HG03159 (cell line): ENCODE measurements around the gene LSM14A.

ENCODE experiments used
- ATAC-seq: cut with Tn5 transposase; IDR thresholded peaks from one replicate; pipeline ENCODE4 v1.9.1; 2021; ENCODE audit warnings: mild to moderate bottlenecking, moderate library complexity; ENCODE audit not compliant: unreplicated experiment

LSM14A gene

DNA sequence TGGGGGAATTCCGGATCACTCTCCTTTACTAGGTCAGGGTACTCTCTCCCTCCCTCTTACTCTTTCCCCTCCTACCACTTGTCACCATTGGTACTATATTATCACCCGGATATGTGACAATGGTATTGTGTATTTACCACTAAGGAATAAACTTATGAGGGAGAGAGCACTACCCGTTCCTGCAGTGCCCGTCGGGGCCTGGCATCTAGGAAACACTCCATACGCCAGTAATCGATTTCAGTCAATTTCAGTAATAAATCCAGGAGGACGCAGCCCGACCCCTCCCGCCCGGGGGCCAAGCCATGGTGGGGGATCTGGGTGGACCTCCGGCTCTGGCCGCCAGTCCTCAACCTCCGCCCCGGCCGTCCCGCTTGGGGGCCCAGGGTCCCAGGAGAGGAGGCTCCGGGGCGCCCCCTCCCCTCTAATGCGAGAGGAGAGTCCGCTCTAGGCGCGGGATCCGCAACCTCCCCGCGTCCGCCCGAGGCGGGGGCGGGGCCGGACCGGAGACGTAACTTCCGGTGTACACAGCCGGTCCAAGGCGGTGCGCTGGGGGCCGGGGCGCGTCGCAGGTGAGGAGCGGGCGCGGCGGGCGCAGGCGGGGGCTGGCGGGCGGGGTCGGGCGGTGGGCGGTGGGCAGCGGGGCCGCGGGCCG is 81.9 kb downstream of the LSM14A start, which contains the start of gene GARRE1:
TSS of gene GARRE1 (plus strand) at position 509 of the 652 bp plus-strand sequence. CDS start 45,920 bp downstream, outside the sequence.
- ATAC-seq = peak; percentile 88

DNA sequence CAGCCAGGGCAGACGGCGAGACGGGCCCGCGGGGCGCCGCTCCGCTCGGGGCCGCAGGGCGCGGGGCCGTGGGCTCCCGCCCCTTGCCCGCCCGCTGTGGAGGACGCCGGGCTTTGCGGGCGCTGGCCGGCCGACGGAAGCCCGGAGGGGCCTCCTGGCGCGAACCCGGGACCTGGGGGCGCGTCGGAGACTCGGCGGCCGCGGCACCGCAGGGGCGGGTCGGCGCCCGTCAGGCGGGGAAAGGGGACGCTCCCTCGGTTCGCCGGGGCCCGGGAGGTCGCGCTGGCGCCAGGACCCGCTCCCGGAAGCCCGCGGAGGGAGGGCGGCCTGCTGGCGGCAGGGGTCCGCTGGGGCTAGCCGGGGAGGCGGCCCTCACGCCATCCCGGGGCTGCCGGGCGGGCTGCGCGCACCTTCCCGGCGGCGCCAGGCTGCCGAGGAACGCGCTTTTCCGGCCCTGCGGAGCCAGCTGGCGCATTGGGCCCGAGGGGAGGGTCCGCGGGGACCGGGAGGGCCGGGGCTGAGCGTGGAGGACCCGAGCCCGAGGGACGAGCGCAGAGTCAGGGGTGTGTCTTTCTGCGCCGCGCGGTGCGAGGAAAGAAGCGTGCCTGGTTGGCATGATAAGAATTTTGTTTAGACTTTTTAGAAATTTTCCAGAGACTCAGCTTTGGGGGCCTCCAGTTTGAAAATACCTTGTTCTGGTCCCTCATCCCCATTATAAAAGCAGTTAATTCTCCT is 82.6 kb downstream of the LSM14A start:
- ATAC-seq = peak; percentile 54

DNA sequence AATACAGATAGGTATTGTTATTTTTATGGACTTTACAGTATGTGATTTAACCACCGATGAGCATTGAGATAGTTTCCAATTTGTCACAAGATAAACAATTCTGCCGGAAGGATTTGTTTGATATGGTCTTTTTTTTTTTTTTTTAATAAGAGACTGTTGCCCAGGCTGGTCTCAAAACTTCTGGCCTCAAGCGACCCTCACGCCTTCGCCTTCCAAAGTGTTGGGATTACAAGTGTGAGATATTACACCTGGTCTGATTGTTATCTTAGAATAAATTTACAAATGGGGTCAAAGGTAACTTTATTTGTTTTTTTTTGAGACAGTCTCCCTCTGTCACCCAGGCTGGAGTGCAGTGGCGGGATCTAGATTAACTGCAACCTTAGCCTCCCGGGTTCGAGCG is 83.2 kb downstream of the LSM14A start:
- no peak for ATAC-seq

DNA sequence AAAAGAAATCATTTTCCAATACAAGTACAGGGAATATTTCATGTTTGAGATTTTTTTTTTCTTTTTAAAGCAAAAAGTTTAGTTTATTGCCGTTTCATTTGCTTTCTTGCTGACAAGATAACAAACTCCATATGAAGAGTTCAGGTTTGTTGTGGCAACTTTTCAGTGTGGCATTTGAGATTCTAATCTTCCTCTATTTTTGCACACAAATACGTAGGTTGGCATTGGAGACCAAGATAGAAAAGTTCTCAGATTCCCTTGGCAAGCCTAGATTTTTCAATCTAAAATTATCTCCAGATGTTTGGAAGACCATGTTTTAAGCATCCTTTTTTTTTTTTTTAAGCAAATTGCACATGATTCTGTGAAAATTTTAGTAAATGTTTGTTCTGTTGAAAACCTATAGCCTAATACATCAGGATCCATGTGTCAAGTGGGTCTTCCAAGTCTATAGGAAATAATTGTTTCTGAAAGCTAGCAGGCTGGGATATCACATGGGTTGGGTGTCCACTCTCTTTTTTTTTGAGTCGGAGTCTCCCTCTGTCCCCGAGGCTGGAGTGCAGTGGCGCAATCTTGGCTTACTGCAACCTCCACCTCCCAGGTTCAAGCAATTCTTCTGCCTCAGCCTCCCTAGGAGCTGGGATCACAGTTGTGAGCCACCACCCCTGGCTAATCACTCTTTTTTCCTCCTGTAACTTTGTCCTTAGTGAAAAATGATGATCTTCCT is 84.7 kb downstream of the LSM14A start:
- ATAC-seq = no peak

DNA sequence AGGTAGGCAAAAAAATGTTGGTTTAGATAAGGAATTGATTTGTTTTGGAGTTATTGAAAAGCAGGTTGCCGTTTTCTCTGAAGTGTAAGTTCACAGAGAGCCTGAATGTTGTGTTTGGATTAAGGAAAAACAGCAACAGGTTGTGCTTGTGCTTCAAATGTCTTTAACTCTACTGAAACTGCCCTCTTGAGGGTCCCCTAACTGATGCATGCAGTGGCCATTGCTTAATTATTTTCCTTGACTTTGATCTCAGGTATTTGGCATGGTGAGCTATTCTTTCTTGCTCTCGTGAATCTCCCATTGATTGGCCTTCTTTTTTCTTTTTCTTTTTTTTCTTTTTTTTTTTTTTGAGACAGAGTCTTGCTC is 85.2 kb downstream of the LSM14A start:
- ATAC-seq = no peak

DNA sequence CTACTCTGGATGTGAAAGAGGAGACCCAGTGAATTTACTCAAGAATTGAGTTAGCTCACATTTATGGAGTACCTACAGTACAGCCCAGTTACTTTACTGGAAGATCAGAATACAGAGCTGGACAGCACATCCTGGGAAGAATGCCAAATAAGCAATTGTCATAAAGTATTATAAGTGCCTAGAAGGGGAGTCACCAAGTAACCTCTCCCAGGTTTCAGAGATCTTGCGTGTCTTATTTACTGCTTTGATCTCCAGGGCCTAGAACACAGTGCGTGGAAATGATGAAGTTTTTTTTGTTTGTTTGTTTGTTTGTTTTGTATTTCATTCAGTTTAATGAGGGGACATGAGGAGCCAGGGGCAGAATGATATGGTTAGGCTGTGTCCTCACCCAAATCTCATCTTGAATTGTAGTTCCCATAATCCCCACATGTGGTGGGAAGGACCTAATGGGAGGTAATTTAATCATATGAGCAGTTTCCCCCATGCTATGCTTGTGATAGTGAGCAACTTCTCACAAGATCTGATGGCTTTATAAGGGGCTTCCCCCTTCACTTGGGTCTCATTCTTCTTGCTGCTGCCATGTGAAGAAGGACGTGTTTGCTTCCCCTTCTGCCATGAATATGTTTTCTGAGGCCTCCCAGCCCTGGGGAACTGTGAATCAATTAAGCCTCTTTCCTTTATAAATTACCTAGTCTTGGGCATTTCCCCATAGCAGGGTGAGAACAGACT is 87.2 kb downstream of the LSM14A start:
- ATAC-seq = no peak

DNA sequence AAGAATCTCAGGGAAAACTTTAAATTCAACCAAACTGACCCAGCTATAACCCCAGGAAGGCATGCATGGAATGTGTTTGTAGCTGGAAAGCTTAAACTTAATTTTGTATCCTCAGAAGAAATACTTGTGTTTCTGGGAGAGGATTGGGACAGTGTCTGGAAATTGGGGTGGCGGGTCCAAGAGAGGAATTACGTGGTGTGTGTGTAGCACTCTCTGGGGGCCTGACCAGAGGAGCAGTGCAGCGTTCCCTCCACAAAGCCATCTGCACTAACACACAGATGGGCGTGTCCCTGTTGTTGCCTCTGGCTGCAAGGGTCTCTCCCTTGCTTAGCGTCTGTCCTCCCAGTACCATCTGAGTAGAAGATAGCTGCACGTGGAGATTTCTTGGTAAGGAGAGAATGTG is 88.5 kb downstream of the LSM14A start:
- no peak for ATAC-seq

DNA sequence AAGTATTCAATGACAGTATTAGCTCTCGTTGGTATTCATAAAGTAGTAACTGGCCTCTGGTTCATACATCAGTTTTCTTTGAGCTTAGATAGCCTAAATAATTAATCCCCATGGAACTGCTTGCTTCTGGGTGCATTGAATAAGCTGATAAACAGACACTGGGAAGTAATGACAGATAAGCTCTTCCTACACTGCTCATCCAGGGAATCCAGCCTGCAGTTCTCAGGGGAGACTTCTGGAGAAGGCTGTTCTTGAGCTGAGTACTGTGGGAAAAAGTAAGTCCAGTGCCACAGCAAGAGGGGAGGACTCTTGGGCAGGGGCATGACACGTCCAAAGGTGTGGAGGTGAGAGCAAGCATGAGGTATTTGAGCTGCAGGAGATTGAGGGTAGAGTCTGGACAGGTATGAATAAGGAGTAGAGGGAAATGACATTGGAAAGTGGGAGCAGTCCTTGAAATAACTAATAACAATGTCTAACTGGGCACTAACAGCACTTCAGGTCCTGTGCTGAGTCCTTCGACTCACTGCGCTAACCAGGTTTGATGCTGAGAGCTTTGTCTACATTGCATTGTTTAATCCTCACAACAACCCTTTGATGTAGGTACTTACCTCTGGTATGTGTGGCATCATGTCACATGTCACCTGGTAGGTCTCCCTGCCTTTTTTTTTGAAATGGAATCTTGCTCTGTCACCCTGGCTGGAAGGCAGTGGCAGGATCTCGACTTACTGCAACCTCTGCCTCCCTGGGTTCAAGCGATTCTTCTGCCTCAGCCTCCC is 89.2 kb downstream of the LSM14A start:
- ATAC-seq = no peak

DNA sequence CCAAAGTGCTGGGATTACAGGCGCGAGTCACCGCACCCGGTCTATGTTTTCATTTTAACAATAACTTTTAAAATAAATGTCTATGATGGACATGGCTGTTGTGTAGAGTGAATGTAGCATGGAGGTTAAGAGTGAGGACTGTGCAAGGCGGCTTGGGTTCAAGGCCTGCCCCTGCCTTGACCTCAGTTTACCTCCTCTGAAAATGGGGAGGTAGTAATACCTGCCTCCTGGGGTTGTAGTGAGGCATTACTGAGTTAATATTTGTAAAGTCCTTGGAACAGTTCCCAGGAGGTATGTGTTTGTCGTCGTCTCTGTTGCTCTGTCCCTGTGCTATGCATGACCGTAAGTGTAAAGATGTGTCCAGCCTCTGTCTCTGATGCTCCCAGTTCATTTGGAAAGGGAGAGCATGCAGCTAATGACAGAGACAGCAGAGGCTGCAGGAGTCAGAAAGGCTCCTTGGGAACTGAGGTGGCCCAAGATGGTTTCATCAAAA is 91.5 kb downstream of the LSM14A start:
- no peak for ATAC-seq

DNA sequence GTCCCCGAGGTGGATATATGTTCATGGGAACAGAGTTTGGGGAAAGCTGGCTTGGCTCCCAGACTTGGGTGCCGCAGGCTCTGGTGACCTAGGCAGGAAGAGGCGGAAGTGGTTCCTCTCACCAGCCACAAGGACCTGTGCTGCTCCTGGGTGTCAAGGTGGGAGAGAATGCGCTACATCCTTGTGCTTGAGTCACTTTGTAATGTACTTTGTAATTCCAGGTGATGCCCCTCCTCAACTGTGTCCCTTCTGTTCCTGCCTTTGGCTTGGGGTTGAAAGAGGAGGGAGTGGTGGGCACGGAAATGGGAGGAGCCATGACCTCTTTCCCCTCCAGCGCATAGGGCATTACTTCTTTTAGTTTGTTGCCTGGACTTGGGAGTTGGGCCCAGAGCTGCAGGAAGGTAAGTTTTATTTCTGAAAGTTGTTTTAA is 92.9 kb downstream of the LSM14A start:
- ATAC-seq = no peak

DNA sequence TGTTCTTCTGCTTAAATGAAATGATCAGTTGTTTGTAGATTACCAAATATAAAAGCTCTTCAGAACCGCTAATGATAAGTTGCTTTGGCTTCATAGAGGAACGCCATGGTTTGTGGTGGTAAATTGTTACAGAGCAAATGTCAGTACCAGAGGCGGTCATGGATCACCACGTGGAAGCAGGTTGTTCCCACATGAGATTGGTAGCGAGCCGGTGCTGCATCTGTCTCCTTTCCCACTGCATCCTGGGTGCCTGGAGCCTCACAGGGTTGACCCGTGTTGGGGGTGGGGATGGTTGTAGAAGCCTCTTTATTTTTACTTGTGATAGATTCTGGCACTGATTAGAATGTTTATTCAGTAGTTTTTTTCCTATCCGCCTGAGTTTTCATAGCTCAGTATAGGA is 96.8 kb downstream of the LSM14A start:
- ATAC-seq = no peak

DNA sequence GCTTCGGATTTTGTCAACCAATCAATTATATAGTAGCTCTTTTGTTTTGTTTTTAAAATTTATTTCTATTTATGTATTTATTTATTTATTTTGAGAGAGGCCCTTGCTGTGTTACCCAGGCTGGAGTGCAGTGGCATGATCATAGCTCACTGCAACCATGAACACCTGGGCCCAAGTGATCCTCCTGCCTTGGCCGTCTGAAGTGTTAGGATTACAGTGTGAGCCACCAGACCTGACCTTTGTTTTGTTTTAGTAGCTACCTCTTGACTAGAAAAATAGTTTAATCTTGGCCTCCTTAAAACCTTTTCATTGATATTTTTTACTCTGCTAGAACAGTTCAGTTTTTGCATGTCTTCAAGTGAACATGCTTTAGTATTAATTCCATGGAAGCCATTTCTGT is 97.2 kb downstream of the LSM14A start:
- peak; percentile 10 for ATAC-seq

DNA sequence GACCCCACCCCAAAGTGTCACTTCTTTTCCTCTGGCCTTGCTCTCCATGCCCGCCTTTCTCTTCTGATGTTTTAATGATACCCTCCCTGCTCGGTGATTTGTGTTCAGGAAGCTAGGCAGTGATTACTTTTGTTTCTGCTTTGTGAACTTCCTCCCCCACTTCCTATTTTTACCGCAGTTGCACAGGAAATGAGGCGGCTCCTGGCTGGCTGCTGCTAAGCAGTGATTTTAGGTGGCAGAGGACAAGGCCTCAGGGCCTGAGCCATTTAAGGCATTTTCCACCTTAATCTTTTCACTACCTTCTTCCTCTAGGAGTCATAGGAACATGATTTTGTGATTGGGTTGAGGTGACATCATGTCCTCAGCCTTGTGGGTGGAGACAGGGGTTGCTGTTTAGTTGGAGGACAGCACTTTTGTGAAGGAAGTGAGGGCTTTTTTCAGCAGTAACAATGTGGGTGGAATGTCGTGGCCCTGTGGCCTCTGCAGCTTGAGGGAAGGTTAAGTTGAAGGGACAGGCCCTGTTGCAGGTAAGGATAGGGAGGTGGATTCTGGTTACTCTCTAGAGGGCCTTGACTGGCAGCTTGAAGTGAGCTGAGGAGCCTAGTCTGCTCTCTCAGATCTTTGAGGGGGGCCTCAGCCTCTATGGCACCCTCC is 97.8 kb downstream of the LSM14A start:
- peak; percentile 78 for ATAC-seq

DNA sequence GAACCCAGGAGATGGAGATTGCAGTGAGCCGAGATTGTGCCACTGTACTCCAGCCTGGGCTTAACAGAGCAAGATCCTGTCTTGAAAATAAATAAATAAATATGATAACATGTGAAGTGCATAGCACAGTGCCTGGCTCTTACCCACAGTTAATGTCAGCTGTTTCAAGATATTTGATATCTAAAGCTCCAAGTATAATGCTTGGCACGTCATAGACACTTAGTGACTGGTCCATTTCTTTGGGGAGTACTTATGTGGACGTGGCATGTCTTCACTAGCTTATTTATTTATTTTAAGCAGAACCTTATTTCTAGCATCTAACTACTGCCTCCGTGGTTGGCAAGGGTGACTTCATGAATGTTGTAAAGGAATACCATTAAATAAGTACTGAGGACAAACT is 100.8 kb downstream of the LSM14A start:
- no peak for ATAC-seq

DNA sequence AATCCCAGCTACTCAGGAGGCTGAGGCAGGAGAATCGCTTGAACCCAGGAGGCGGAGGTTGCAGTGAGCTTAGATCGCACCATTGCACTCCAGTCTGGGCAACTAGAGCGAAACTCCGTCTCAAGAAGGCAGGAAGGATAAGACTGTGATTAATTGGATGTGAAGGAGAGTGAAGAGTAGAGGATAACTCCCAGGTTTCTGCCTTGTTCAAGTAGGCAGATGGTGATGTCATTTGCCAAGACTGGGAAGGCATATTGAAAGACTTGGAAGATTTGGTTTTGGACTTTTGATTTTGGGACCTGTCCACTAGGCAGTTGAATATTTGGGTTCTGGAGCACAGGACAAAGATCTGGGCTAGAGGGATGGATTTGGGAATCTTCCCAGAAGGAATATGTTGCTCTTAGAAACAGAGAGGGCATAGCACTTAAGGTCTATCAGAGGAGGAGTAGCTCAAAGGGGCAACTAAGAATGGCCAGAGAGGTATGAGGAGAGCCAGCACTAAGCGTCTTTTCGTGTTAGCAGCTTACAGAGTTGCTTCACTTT is 102.1 kb downstream of the LSM14A start:
- no peak for ATAC-seq

DNA sequence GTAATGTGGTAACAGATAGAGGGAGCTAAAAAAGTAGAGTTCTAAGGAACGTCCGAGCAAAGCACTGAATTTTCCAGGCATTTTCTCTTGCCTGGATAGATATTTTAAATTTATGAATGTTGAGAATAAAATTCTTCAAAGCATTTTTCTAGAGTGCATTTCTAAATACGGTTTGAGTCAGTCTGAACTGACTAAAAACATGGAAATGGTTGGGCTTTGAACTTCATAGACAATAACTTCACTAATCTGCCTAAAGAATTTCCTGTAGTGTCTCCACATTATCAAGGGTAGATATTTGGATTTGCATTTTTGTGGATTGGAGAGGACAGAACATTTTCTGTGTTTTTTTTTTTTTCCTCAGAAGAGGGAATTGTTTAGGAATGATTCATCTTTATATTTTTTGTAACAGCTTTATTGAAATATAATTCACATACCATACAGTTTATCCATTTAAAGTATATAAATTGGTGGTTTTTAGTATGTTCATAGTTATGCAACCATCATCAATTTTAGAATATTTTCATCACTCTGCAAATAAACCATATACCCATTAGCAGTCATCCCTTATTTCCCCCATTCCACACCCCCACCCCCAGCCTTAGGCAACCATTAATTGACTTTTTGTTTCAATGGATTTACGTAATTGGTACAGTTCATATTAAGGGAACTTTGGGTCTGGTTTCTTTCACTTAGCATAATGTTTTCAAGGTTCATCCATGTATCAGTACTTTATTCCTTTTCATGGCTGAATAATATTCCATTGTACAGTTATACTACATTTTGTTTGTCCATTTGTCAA is 102.7 kb downstream of the LSM14A start:
- ATAC-seq = no peak

DNA sequence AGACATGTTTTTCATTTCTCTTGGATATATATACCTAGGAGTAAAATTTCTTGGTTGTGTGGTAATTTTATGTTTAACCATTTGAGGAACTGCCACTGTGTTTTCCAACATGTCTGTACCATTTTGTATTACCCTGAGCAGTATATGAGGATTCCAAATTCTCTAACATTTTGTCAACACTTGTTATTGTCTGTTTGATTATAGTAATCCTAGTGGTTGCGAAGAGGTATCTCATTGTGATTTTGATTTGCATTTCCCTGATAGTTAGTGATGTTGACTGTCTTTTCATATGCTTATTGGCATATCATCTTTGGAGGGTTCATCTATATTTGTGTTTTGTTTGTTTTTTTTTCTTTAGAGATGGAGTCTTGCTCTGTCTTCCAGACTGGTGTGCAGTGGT is 103.4 kb downstream of the LSM14A start:
- no peak for ATAC-seq

DNA sequence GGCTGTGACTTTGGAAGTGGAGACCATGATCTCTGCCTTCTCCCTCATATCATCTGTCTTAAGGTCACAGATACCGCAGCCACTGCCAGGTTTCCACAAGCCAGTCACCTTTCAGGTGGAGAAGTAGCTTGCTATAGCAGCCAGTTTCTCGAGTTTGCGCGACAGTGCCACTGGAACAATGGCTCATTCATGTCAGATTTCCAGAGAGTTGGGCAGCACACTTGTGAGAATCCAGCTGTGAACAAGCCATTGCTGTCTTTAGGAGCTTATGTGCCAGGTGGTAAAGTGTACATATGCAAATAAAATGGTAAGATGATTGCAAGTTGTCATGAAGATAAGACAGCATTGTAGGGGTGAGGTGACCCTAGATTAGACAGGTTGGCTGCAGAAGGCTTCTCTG is 104.3 kb downstream of the LSM14A start:
- no peak for ATAC-seq

DNA sequence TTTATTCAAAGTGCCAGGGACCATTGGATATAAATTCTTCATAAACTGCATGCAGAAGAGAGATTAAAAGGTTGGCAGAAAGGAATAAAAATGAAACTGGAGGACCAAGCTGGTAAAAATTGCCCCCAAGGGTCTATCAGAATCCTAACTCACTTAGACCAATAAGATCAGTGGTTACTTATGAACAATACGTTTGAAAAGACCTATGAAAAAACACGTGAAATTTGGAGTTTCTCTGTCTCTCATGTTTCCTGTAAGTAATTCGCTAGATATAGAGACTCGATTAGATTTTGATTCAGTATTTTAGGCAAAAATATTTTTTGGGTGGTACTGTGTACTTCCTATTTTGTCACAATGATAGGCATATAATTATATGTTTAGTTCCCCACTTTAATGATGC is 104.9 kb downstream of the LSM14A start:
- ATAC-seq = no peak
